ENCODE measurements around the gene PITPNC1. TPM values are rescaled to one million over a fixed set of nuclear protein-coding genes. Genes with fewer than 3 reads are reported as not detected.
"Not testable (repeated sequence)": the region's sequence is repeated elsewhere in the genome, so short reads cannot be mapped to it uniquely, and the experiment has no call there.

Gene PITPNC1
- total RNA-seq, 4 donors from 2014 or later: 4.1 to 45.1 (median 8.7) TPM

GRCh38 chr17:67422897-67423296 is 45.8 kb downstream of the PITPNC1 start:
- Histone ChIP-seq H3K9me3 (no peaks in the 10 kb centered on the region), H3K27me3 (no peaks in the 10 kb centered on the region), H3K4me1 (no peaks in the 10 kb centered on the region), H3K4me3 (no peak overlapping the region), H3K27ac (peak overlapping the region in 1 of 2 donors; percentile 72), H3K36me3 (no peaks in the 10 kb centered on the region)
- no peak for DNase-seq
- TF ChIP-seq CTCF (IDR thresholded peaks at IDR 0.05) (no peak), POLR2A (IDR thresholded peaks at IDR 0.05) (no peak)
- intact Hi-C loops (cut with DNase I; ENCODE audit: low total_unique reads): no loop called here

DNA sequence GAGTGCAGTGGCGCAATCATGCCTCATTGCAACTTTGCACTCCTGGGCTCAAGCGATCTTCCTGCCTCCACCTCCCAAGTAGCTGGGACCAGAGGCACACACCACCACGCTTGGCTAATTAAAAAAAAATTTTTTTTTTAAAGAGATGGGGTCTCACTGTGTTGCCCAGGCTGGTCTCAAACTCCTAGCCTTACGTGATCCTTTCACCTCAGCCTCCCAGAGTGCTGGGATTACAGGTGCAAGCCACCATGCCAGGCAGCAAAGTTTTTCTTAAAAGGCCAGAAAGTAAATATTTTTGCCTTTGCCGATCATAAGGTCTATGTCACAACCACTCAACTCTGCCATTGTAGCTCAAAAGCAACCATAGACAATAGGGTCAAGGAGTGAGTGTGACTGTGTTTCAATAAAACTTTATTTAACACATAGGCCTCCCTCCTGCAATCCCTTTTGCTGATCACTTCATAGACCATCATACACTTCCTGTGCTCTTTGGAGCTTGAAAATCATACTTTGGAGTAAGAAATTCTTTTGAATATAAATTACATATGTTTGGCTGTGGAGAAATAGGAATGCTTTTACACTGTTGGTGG is 48.6 kb downstream of the PITPNC1 start:
- H3K4me1 ChIP-seq: no peaks in the 10 kb centered on the region
- H3K4me3 ChIP-seq: no peak overlapping the region
- no peak overlapping the region for H3K27ac ChIP-seq
- TF ChIP-seq POLR2A (IDR thresholded peaks at IDR 0.05) (no peak), CTCF (IDR thresholded peaks at IDR 0.05) (no peak)
- H3K9me3 ChIP-seq: no peaks in the 10 kb centered on the region
- DNase-seq: no peak
- intact Hi-C loops (cut with DNase I; ENCODE audit: low total_unique reads): no loop called here
- H3K36me3 ChIP-seq: no peaks in the 10 kb centered on the region
- no peaks in the 10 kb centered on the region for H3K27me3 ChIP-seq

- intact Hi-C loops (cut with DNase I; ENCODE audit: low total_unique reads): no loop called here
- Histone ChIP-seq H3K4me3 (no peak overlapping the region), H3K27ac (no peak overlapping the region)
Observed at GRCh38 chr17:67427424-67427823, 50.3 kb downstream of the PITPNC1 start.

GRCh38 chr17:67430515-67430914 is 53.4 kb downstream of the PITPNC1 start:
- H3K9me3 ChIP-seq; H3K36me3 ChIP-seq; H3K4me3 ChIP-seq; DNase-seq; H3K27ac ChIP-seq; H3K27me3 ChIP-seq; intact Hi-C loops (cut with DNase I; ENCODE audit: low total_unique reads); H3K4me1 ChIP-seq: not testable (repeated sequence)

More at GRCh38 chr17:67427424-67427823, 50.3 kb downstream of the PITPNC1 start:
- H3K9me3 ChIP-seq: no peaks in the 10 kb centered on the region
- TF ChIP-seq POLR2A (IDR thresholded peaks at IDR 0.05) (no peak), CTCF (IDR thresholded peaks at IDR 0.05) (no peak)
- H3K27me3 ChIP-seq: no peaks in the 10 kb centered on the region
- H3K36me3 ChIP-seq: no peaks in the 10 kb centered on the region
- H3K4me1 ChIP-seq: no peaks in the 10 kb centered on the region
- DNase-seq: no peak

- DNase-seq: no peak
- intact Hi-C loops (cut with DNase I; ENCODE audit: low total_unique reads): no loop called here
- Histone ChIP-seq H3K27me3 (no peaks in the 10 kb centered on the region), H3K4me1 (no peaks in the 10 kb centered on the region), H3K4me3 (no peak overlapping the region), H3K9me3 (no peaks in the 10 kb centered on the region), H3K36me3 (no peaks in the 10 kb centered on the region), H3K27ac (peak overlapping the region in 1 of 2 donors; percentile 43)
- no peak for TF ChIP-seq CTCF (IDR thresholded peaks at IDR 0.05)
- no peak for TF ChIP-seq POLR2A (IDR thresholded peaks at IDR 0.05)
Observed at GRCh38 chr17:67431249-67432015, 54.4 kb downstream of the PITPNC1 start.

All from uterus (tissue), 4 donors.